Measurements from ENCODE around the gene SAMD3. TPM values are rescaled to one million over a fixed set of nuclear protein-coding genes. Genes with fewer than 3 reads are reported as not detected.

The SAMD3 gene
- total RNA-seq, 1 experiment from 2014 or later, result not detected

- Mint-ChIP-seq H3K36me3 (ENCODE audit: insufficient read depth, unreplicated experiment) (no peaks in the 10 kb centered on the region), H3K27ac (ENCODE audit: unreplicated experiment) (no peak overlapping the region), H3K4me3 (ENCODE audit: low read depth, unreplicated experiment) (no peak overlapping the region), H3K9me3 (ENCODE audit: low read depth, unreplicated experiment) (no peaks in the 10 kb centered on the region), H3K4me1 (ENCODE audit: low read depth, unreplicated experiment) (no peaks in the 10 kb centered on the region), H3K27me3 (ENCODE audit: unreplicated experiment) (no peaks in the 10 kb centered on the region)
- intact Hi-C loops (cut with micrococcal nuclease; ENCODE audit: unreplicated experiment), result no loop called here
- BruUV-seq (replicated peaks), result no TSS peak
- no peak for DNase-seq
- TF ChIP-seq CTCF (IDR thresholded peaks at IDR 0.05; ENCODE audit: unreplicated experiment), result no peak
- CTCF ChIA-PET, result no interaction called here
These were observed 107.7 kb downstream of the SAMD3 start for GRCh38 chr6:130115036-130115435.

- CTCF ChIA-PET, result no interaction called here
These were observed 109.5 kb downstream of the SAMD3 start for GRCh38 chr6:130113201-130113710.

GRCh38 chr6:130111031-130111430 lies 111.7 kb downstream of the SAMD3 start:
- Mint-ChIP-seq H3K4me1 (ENCODE audit: low read depth, unreplicated experiment) (no peaks in the 10 kb centered on the region), H3K36me3 (ENCODE audit: insufficient read depth, unreplicated experiment) (no peaks in the 10 kb centered on the region), H3K4me3 (ENCODE audit: low read depth, unreplicated experiment) (no peak overlapping the region), H3K27ac (ENCODE audit: unreplicated experiment) (no peak overlapping the region), H3K27me3 (ENCODE audit: unreplicated experiment) (no peaks in the 10 kb centered on the region), H3K9me3 (ENCODE audit: low read depth, unreplicated experiment) (peaks cover 4% of the 10 kb centered on the region)
- CTCF ChIA-PET, result no interaction called here
- DNase-seq, result no peak
- BruUV-seq (replicated peaks), result no TSS peak
- intact Hi-C loops (cut with micrococcal nuclease; ENCODE audit: unreplicated experiment), result no loop called here
- no peak for TF ChIP-seq CTCF (IDR thresholded peaks at IDR 0.05; ENCODE audit: unreplicated experiment)

More at GRCh38 chr6:130113201-130113710, 109.5 kb downstream of the SAMD3 start:
- BruUV-seq (replicated peaks), result no TSS peak
- intact Hi-C loops (cut with micrococcal nuclease; ENCODE audit: unreplicated experiment), result no loop called here
- no peak for TF ChIP-seq CTCF (IDR thresholded peaks at IDR 0.05; ENCODE audit: unreplicated experiment)
- Mint-ChIP-seq H3K27ac (ENCODE audit: unreplicated experiment) (no peak overlapping the region), H3K9me3 (ENCODE audit: low read depth, unreplicated experiment) (peaks cover 4% of the 10 kb centered on the region), H3K36me3 (ENCODE audit: insufficient read depth, unreplicated experiment) (no peaks in the 10 kb centered on the region), H3K4me1 (ENCODE audit: low read depth, unreplicated experiment) (no peaks in the 10 kb centered on the region), H3K27me3 (ENCODE audit: unreplicated experiment) (no peaks in the 10 kb centered on the region), H3K4me3 (ENCODE audit: low read depth, unreplicated experiment) (no peak overlapping the region)
- no peak for DNase-seq

- no peak for TF ChIP-seq CTCF (IDR thresholded peaks at IDR 0.05; ENCODE audit: unreplicated experiment)
- intact Hi-C loops (cut with micrococcal nuclease; ENCODE audit: unreplicated experiment), result no loop called here
- Mint-ChIP-seq H3K4me1 (ENCODE audit: low read depth, unreplicated experiment) (no peaks in the 10 kb centered on the region), H3K27ac (ENCODE audit: unreplicated experiment) (no peak overlapping the region), H3K36me3 (ENCODE audit: insufficient read depth, unreplicated experiment) (no peaks in the 10 kb centered on the region), H3K27me3 (ENCODE audit: unreplicated experiment) (no peaks in the 10 kb centered on the region), H3K9me3 (ENCODE audit: low read depth, unreplicated experiment) (peaks cover 4% of the 10 kb centered on the region), H3K4me3 (ENCODE audit: low read depth, unreplicated experiment) (no peak overlapping the region)
- CTCF ChIA-PET, result no interaction called here
- BruUV-seq (replicated peaks), result no TSS peak
- DNase-seq, result no peak
These were observed 115.0 kb downstream of the SAMD3 start for GRCh38 chr6:130107710-130108109.
